Myocyte (in vitro differentiated cells): ENCODE data around the gene PCLO. TPM values are rescaled to one million over a fixed set of nuclear protein-coding genes. Genes with fewer than 3 reads are reported as not detected.
"Not testable (repeated sequence)": the region's sequence is repeated elsewhere in the genome, so short reads cannot be mapped to it uniquely, and the experiment has no call there.

Experiments used
- DNase-seq: peaks from one replicate; pipeline ENCODE4 v3.0.0-alpha.2; 2012; ENCODE audit warnings: low read depth
- total RNA-seq: library from RNA; depleted of rRNA; stranded (reverse); fragments of >200 nt; gene quantifications from 2 replicates; pipeline ENCODE4 v1.2.3, GENCODE V29; 2014

Gene PCLO
- total RNA-seq, 1 donor from 2014 or later = 1.4 TPM

GRCh38 chr7:82742163-82742562 is 420.5 kb downstream of the PCLO start:
- no peak for DNase-seq

DNA sequence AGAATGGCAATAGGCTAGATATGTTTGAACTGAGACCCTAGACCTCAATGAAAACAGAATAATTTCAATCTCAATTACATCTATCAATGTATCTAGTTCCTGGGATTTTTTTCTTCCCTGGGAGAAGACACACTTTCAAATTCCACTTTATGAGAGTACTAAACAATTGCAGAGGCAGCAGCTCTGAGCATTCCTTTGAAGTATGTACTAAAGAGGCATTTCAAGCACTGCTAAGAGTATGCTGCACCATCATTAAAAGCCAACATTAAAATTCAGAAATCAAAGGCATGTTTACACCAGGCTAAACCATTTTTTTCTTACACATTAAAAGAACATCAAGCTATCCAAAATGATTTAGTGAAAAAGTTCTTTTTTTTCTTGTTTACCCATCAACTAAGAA is 421.2 kb downstream of the PCLO start:
- DNase-seq = no peak

- peak; percentile 83 for DNase-seq
These were observed 422.3 kb downstream of the PCLO start for GRCh38 chr7:82740246-82740848.

GRCh38 chr7:82736633-82737032 is 426.1 kb downstream of the PCLO start:
- no peak for DNase-seq

DNA sequence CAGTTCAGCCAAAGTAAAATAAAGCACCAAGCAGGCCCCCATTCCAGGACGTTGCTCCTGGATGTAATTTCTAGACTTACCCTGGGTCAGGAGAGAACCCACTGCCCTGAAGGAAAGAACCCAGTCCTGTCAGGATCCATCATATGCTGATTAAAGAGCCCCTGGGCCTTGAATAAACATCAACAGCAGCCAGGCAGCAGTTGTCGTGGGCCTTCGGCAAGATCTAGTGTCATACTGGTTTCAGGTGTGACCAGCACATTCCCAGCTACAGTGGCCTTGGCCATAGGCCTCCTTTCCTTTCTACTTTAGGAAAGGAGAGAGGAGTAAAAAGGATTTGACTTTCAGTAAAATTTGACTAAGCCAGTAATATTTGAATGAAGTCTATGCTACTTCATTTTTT is 430.0 kb downstream of the PCLO start:
- no peak for DNase-seq

GRCh38 chr7:82729172-82730030 is 433.3 kb downstream of the PCLO start:
- DNase-seq = peak; percentile 68

GRCh38 chr7:82726038-82726800 is 436.5 kb downstream of the PCLO start:
- DNase-seq = no peak

DNA sequence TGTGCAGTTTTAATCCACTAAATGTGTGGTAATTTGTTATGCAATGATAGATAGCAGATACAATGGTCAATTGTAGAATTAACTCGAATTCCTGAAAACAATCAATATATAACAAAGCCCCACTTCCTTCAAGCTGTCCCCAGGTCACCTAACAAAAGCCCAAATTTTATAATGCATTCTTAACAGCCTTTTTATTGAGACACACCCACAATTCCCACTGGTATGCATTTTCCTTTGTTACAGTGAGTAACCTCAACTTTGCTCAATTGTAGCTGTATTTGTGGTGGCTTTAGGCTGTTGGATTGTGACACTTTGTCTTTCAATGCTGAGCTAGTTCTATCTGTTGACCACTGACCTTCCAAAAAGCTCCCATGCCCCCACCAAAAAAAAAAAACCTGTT is 439.3 kb downstream of the PCLO start:
- no peak for DNase-seq

GRCh38 chr7:82722946-82723345 is 439.7 kb downstream of the PCLO start:
- DNase-seq = no peak

- no peak for DNase-seq
These were observed 447.3 kb downstream of the PCLO start for GRCh38 chr7:82715344-82715743.

DNA sequence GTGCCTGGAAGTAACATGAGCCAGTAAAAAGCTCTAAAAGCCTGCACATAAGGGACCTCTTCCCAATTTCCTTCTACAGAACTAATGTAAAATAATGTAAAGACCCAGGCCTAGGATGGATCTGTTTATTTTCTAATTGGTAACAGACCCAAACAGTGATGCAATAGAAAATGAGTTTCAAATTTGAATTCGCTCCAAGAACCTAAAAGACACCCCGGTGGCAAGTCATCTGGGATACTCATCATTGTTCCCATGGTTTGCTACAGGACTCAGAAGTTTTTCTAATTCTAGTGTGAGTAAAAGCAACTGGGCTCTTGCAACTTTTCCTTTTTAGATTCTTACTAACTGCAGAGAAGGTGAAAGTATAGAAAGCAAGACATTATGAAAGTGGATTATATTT is 447.8 kb downstream of the PCLO start:
- DNase-seq = no peak

- no peak for DNase-seq
These were observed 449.2 kb downstream of the PCLO start for GRCh38 chr7:82713506-82713905.

GRCh38 chr7:82706344-82706743 is 456.3 kb downstream of the PCLO start:
- DNase-seq = not testable (repeated sequence)

DNA sequence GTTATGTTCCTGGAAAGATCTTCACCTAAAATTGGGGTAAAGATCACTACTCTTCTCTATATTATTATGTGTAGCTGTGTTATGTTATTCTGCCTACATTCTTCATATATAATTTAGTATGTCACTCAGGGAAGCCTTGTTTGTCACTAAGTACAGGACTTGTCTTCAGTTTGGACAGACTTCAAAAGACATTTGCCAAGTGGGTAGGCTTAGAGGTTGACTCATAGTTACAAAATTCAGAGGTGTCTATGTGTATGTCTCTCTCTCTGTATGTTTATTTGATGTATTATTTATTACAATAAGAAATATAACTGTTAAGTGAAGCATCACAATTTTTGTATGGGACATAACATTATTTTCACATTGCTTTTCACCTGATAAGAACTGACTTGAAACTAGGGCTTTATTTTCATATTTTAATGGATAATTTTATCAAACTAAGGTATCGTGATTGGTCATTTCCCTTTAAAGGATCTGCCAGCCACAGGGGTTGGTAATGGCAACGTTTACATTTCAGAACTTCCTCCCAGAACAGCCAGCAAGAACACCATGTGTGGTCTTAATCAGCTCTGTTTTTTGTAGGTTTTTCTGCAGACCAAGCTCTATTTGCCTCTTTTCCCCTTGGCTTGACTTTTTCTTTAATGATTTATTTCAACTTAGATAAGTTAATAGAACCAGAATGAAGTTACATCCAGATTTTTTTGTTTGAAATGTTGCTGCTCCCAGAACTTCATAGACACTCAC is 457.0 kb downstream of the PCLO start:
- DNase-seq = no peak

GRCh38 chr7:82704121-82704520 is 458.6 kb downstream of the PCLO start:
- no peak for DNase-seq
